ENCODE results near the gene ZNF433. TPM values are rescaled to one million over a fixed set of nuclear protein-coding genes. Genes with fewer than 3 reads are reported as not detected.

ZNF433 gene

GRCh38 chr19:11971041-11971440, 64.4 kb downstream of the ZNF433 start:
- no peak overlapping the region for H2BK12ac ChIP-seq (ENCODE audit: low read length in 2 of 2)
- H3K4ac ChIP-seq (ENCODE audit: low read depth in 1 of 2, low read length in 2 of 2) = no peak overlapping the region
- H2AFZ ChIP-seq (ENCODE audit: low read depth, low read length) = no peak overlapping the region
- WGBS = 71% methylated on average over 1 of the region's 2 CpGs
- no peak overlapping the region for H3K27ac ChIP-seq (ENCODE audit: low read length, poor library complexity, severe bottlenecking)
- H2AK5ac ChIP-seq (ENCODE audit: low read length, severe bottlenecking) = no peak overlapping the region
- peaks cover 37% of the 10 kb centered on the region for H3K9me3 ChIP-seq (ENCODE audit: control insufficient read depth, low read length)
- H2BK120ac ChIP-seq (ENCODE audit: low read depth, low read length) = no peak overlapping the region
- H3K18ac ChIP-seq (ENCODE audit: low read depth in 1 of 2, low read length in 2 of 2) = no peak overlapping the region
- no peaks in the 10 kb centered on the region for H3K27me3 ChIP-seq (ENCODE audit: control insufficient read depth in 1 of 2, insufficient read depth in 1 of 2, low read length in 2 of 2)
- no peak for DNase-seq
- H3K4me3 ChIP-seq (ENCODE audit: insufficient read depth in 1 of 2, low read depth in 1 of 2, low read length in 2 of 2) = no peak overlapping the region
- H3K23ac ChIP-seq (ENCODE audit: low read length in 2 of 2) = no peak overlapping the region
- H3K79me1 ChIP-seq (replicated peaks; ENCODE audit: low read length, poor library complexity, severe bottlenecking) = no peaks in the 10 kb centered on the region
- no peak overlapping the region for H3K4me2 ChIP-seq (ENCODE audit: low read length, poor library complexity, severe bottlenecking)
- no peak overlapping the region for H3K14ac ChIP-seq (ENCODE audit: low read length in 2 of 2)
- H4K91ac ChIP-seq (ENCODE audit: low read length) = no peak overlapping the region
- H3K4me1 ChIP-seq (ENCODE audit: control insufficient read depth, insufficient read depth, low read depth, low read length) = no peaks in the 10 kb centered on the region
- H4K8ac ChIP-seq (ENCODE audit: low read length) = no peak overlapping the region
- H3K9ac ChIP-seq (ENCODE audit: low read length) = no peak overlapping the region
- peaks cover 0 to 4% of the 10 kb centered on the region in 2 experiments for H3K36me3 ChIP-seq (ENCODE audit: control insufficient read depth in 1 of 2, insufficient read depth in 2 of 2, low read depth in 1 of 2, low read length in 2 of 2)
- no peak overlapping the region for H2BK5ac ChIP-seq (ENCODE audit: low read depth, low read length, poor library complexity, severe bottlenecking)
- no peak overlapping the region for H2BK15ac ChIP-seq (ENCODE audit: low read depth, poor library complexity, severe bottlenecking)

- Histone ChIP-seq H2AFZ (ENCODE audit: low read depth, low read length) (no peak overlapping the region), H3K79me1 (replicated peaks; ENCODE audit: low read length, poor library complexity, severe bottlenecking) (no peaks in the 10 kb centered on the region), H2BK12ac (ENCODE audit: low read length in 2 of 2) (no peak overlapping the region), H3K4me2 (ENCODE audit: low read length, poor library complexity, severe bottlenecking) (no peak overlapping the region), H2AK5ac (ENCODE audit: low read length, severe bottlenecking) (no peak overlapping the region), H3K27me3 (ENCODE audit: control insufficient read depth in 1 of 2, insufficient read depth in 1 of 2, low read length in 2 of 2) (no peaks in the 10 kb centered on the region), H2BK120ac (ENCODE audit: low read depth, low read length) (no peak overlapping the region), H3K14ac (ENCODE audit: low read length in 2 of 2) (no peak overlapping the region), H3K27ac (ENCODE audit: low read length, poor library complexity, severe bottlenecking) (no peak overlapping the region), H3K4me3 (ENCODE audit: insufficient read depth in 1 of 2, low read depth in 1 of 2, low read length in 2 of 2) (no peak overlapping the region), H4K91ac (ENCODE audit: low read length) (no peak overlapping the region), H3K9me3 (ENCODE audit: control insufficient read depth, low read length) (peaks cover 31% of the 10 kb centered on the region), H3K23ac (ENCODE audit: low read length in 2 of 2) (no peak overlapping the region), H2BK15ac (ENCODE audit: low read depth, poor library complexity, severe bottlenecking) (no peak overlapping the region), H4K8ac (ENCODE audit: low read length) (no peak overlapping the region), H3K4me1 (ENCODE audit: control insufficient read depth, insufficient read depth, low read depth, low read length) (no peaks in the 10 kb centered on the region), H3K18ac (ENCODE audit: low read depth in 1 of 2, low read length in 2 of 2) (no peak overlapping the region), H3K36me3 (ENCODE audit: control insufficient read depth in 1 of 2, insufficient read depth in 2 of 2, low read depth in 1 of 2, low read length in 2 of 2) (peaks cover 0 to 4% of the 10 kb centered on the region in 2 experiments), H2BK5ac (ENCODE audit: low read depth, low read length, poor library complexity, severe bottlenecking) (no peak overlapping the region), H3K9ac (ENCODE audit: low read length) (no peak overlapping the region), H3K4ac (ENCODE audit: low read depth in 1 of 2, low read length in 2 of 2) (no peak overlapping the region)
- WGBS = no CpG with 5 or more reads among the region's 1 CpG
- no peak for DNase-seq
Measured at GRCh38 chr19:11970174-11970573, 65.3 kb downstream of the ZNF433 start.

GRCh38 chr19:11964858-11965645, 70.4 kb downstream of the ZNF433 start, which contains the start of gene ZNF763:
Gene ZNF763, plus strand, starts transcription at chr19:11965040. Its CDS starts 169 bp downstream, at chr19:11965209.
- Histone ChIP-seq H3K4me3 (ENCODE audit: insufficient read depth in 1 of 2, low read depth in 1 of 2, low read length in 2 of 2) (peak within 1 kb of the TSS; percentile 67 to 89), H2BK5ac (ENCODE audit: low read depth, low read length, poor library complexity, severe bottlenecking) (peak within 1 kb of the TSS; percentile 67), H3K27ac (ENCODE audit: low read length, poor library complexity, severe bottlenecking) (peak within 1 kb of the TSS; percentile 91), H4K91ac (ENCODE audit: low read length) (peak within 1 kb of the TSS; percentile 56), H3K14ac (ENCODE audit: low read length in 2 of 2) (no peak within 1 kb of the TSS), H3K9ac (ENCODE audit: low read length) (peak within 1 kb of the TSS; percentile 95), H3K4me2 (ENCODE audit: low read length, poor library complexity, severe bottlenecking) (peak within 1 kb of the TSS; percentile 78), H4K8ac (ENCODE audit: low read length) (peak within 1 kb of the TSS; percentile 91), H3K36me3 (ENCODE audit: control insufficient read depth in 1 of 2, insufficient read depth in 2 of 2, low read depth in 1 of 2, low read length in 2 of 2) (peaks cover 2 to 11% of the 10 kb centered on the region in 2 experiments), H3K79me1 (replicated peaks; ENCODE audit: low read length, poor library complexity, severe bottlenecking) (no peaks in the 10 kb centered on the region), H3K4me1 (ENCODE audit: control insufficient read depth, insufficient read depth, low read depth, low read length) (peaks cover 3% of the 10 kb centered on the region), H3K18ac (ENCODE audit: low read depth in 1 of 2, low read length in 2 of 2) (peak within 1 kb of the TSS; percentile 54 to 88), H2AK5ac (ENCODE audit: low read length, severe bottlenecking) (no peak within 1 kb of the TSS), H2BK12ac (ENCODE audit: low read length in 2 of 2) (peak within 1 kb of the TSS; percentile 2 to 15), H3K9me3 (ENCODE audit: control insufficient read depth, low read length) (peaks cover 3% of the 10 kb centered on the region), H2BK15ac (ENCODE audit: low read depth, poor library complexity, severe bottlenecking) (peak within 1 kb of the TSS; percentile 96), H3K4ac (ENCODE audit: low read depth in 1 of 2, low read length in 2 of 2) (peak within 1 kb of the TSS; percentile 59 to 76), H2AFZ (ENCODE audit: low read depth, low read length) (peak within 1 kb of the TSS; percentile 87), H3K23ac (ENCODE audit: low read length in 2 of 2) (peak within 1 kb of the TSS in 1 of 2 experiments; percentile 35), H3K27me3 (ENCODE audit: control insufficient read depth in 1 of 2, insufficient read depth in 1 of 2, low read length in 2 of 2) (no peaks in the 10 kb centered on the region), H2BK120ac (ENCODE audit: low read depth, low read length) (no peak within 1 kb of the TSS)
- peak; percentile 91 for DNase-seq
- WGBS = 1% methylated on average over 32 of the region's 47 CpGs

Small RNAs within 50 kb of the gene (small RNA-seq; reads per million reads assigned to genes)
- gene RNA5SP464 (ENCODE audit: low read depth) (not detected), gene RNA5SP465 (ENCODE audit: low read depth) (not detected), gene RNA5SP466 (ENCODE audit: low read depth) (not detected)

All from mesenchymal stem cell (in vitro differentiated cells and primary cell).